NCI-H2107 (cell line): ENCODE data around the gene EPB41L4B.
"Not testable (repeated sequence)": the region's sequence is repeated elsewhere in the genome, so short reads cannot be mapped to it uniquely, and the experiment has no call there.

Experiments used
- DNase-seq: peaks from one replicate; lab custom pipeline; 2025; lab: John Stamatoyannopoulos, UW

The EPB41L4B gene

DNA sequence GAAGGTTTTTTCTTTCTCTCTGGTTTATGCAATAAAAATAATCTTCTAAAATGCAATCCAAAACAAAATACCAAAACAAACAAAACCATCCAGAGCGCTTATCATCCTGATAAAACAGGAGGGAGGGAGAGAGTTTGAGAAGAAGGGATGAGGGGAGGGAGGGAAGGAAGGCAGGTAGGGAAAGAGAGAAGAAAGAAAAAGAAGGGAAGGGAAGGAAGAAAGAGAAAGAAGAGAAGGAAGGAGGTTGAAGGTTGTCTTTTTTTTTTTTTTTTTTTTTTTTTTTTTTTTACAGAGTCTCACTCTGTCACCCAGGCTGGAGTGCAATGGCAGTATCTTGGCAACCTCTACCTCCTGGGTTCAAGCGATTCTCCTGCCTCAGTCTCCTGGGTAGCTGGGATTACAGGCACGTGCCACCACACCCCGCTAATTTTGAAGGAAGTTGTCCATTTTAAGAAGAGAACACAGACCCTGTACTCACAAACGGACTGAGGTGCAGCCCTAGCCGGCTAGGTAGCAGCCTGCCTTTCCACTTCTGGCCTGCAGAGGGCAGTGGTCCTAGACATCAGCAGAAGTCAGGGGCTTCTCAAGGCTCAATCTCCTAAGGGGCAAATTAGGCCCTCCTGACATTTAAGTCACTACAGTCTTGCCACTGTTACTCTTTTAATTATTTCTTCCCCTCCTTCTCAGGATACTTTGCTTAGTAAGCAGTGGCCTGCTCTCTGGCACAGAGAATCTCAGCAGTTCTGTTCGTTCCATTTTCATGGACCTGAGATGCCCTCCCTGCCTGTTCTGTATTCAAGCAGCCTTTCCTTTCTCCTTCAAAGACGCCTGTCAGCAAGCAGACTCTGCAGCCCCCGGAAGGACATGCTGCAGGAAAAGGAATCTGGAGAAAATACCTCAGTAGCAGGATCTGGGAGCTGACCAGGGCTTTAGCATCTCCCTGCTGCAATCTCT lies 76.4 kb downstream of the EPB41L4B start:
- no peak for DNase-seq

DNA sequence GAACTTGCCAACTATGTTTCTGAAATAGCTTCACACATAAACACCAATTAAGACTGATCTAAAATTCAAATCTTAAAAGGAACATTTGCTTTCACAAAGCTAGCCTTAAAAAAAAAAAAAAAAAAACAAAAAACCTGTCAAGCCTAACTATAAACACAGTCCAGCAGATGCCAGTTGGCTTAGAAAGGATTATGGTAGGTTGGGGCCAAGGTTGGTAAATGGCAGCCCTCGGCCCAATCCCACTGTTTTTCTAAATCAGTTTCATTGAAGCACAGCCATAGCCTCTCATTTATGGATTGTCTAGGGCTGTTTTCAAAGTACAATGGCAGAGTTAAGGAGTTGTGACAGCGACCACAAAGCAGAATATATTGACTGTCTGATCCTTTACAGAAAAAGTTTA lies 78.1 kb downstream of the EPB41L4B start:
- no peak for DNase-seq

DNA sequence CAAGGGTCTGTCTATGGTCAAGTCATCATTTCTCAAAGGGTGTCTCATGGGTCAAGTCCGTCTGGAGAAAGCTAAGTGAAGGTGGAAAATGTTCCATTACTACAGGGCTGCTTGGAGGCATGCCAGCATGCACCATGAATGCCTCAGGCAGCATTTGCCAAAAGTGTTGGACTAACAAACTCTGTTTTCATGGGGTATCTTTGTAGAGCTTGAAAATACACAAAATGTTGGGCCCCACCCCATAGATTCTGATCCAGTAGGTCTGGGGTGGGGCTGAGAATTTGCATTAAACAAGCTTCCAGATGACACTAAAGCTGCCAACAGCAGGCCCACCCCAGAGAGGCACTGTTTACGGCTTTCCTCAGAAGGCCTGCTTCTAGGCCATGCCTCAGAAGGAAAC lies 78.8 kb downstream of the EPB41L4B start:
- no peak for DNase-seq

DNA sequence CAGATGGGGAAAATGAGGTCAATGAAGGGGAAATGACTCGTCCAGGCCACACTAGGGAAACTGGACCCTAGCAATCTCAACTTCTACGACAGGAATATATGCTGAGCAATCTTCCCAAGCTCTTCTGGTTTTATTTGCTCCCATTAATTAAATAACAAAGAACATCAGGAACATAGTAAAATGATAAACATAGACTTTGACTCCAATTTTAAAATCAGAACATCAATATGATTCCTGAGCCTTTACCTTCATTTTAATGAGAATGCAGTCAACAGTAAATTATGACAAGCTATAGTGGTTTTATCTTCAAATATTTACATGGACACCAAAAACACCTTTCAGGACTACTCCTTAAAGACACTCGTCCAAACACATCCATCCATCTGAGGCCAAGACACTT lies 79.7 kb downstream of the EPB41L4B start:
- no peak for DNase-seq

DNA sequence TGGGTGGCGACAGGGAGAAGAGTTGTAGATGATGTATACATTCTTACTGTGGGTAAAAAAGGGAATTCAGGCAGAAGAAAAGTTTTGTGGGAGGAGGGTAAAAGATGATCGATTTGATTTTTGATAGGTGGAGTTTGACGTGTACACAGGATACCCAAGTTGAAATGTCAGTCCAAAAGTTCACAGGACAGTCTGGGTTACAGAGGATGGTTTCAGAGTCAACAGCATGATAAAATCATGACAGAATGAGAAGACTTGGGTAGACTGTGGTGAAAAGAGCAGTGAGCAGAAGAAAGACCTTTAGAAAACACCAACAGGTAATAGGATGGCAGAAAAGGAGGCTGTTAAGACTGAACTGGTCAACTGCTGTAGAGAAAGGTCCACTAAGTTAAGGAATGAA lies 81.6 kb downstream of the EPB41L4B start:
- no peak for DNase-seq

DNA sequence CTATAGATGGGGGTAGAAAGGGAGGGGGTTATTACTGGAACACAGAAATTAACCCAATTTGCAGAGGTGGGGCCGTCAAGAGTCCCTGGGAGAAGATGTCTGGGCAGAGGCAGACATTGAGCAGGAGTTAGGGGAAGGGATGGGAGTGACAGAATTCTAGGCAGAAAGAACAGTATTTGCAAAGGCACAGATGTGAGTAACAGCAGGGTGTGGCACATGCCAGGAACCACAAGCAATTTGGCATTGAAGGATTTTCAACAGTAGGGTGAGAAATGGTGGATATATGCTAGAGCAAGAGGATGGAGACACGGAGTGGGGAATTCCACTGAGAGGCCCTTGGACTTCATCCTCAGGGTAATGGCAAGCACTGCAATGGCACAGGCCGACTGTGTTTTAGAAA lies 82.2 kb downstream of the EPB41L4B start:
- no peak for DNase-seq

DNA sequence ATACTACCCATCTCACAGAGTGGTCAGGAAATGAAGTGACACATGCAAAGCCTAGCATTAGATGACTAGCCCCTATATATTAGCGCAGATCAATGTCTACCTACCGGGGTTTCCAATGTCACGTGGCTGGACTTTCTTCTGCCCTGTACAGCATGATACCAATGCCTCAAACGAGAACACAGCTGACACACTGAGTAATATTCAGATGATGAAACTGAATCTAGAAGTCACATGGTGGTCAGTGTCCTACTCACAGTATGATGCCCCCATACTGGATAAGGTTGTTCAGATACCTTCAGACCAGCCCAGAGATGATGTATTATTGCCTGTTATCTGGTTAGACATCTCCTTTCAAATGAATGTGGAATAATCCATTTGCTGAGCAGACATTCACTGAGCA lies 82.7 kb downstream of the EPB41L4B start:
- no peak for DNase-seq

DNA sequence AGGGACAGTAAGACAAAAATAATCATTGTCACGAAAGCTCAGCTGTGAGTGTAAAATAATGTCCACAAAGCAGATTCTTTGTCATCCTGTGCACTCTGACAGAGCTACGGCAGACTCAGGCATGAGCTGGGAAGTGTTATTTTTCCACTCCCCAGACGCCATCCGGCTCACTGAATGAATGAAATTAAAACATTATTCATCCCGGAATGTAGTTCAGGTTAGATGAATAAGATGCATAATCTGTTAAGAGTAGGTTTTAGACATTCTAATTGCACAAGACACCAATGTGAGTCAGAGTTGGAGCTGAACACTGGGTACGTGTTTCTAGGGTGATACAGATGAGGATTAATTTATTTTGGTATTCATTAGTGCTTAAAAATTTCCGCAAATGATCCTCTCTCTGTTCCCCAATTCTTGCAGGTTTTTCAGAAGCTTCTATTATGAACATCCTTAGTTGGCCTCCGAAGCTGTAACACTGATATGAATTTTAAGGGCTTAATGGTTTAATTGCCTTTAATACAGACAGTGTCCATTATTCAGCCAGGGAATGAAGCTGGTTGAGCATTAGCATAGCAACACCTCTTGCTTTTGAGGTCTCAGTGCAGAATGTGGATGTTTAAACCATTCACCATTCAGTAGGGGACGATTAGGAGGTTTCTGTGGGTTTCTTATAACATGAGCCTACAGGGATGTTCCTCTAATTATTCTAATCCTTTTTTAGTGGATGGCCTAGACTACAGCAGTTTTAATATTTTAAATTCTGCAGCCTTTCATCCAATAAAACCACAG lies 88.2 kb downstream of the EPB41L4B start:
- DNase-seq: no peak

DNA sequence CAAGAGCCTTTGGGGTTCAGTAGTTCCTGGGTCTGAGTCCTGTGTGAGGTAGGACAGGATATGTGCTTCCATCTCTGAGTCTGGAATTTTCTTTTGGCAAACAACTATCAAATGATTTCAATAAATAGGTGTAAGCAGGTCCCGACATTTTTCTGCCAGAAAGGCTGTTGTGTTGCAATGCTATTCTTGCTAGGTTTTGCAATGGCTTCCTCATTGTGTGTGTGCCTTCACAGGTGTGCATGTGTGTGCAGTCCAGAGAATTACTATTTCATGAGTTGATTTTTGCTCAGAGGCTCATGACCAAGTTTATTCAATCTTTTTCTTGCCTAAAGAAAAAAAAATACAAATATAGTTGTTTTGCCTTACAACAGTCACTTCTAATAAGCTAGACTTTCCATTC lies 89.3 kb downstream of the EPB41L4B start:
- no peak for DNase-seq

DNA sequence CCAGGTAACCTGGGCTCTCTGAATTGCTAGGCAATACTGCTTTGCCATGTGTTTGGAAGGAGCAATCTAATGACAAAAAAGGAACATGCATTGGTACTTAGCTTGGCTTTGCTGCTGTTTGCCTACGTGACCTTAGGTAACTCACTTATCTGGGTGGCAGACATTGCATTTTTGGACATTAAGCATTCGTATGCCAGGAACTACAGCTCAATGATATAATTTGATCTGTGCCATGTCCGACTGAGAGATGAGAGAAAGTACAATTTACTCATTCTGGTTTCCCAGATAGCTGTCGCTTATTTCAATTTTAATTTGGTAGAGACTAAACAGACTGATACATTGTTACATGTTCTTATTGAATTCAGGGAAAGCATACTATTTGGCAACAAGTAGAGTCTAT lies 90.6 kb downstream of the EPB41L4B start:
- no peak for DNase-seq

DNA sequence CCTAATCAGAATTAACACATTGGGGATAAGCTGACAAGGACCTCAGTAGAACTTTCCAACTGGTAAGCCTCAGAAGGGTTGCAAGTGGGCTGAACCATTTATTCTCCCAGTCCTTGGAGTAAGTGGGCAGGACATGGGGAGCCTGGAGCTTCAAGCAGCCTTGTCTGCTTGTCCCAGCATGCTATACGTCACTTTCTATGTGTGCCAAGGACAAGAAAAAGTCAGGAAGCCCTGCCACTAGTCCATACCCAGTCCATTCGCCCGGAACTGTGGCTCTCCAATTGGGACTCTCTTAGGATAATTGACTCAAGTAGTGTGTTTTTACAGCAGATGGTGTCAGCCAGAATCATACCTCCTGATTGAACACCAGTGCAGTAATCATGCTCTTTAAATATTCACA lies 91.2 kb downstream of the EPB41L4B start:
- DNase-seq: no peak

DNA sequence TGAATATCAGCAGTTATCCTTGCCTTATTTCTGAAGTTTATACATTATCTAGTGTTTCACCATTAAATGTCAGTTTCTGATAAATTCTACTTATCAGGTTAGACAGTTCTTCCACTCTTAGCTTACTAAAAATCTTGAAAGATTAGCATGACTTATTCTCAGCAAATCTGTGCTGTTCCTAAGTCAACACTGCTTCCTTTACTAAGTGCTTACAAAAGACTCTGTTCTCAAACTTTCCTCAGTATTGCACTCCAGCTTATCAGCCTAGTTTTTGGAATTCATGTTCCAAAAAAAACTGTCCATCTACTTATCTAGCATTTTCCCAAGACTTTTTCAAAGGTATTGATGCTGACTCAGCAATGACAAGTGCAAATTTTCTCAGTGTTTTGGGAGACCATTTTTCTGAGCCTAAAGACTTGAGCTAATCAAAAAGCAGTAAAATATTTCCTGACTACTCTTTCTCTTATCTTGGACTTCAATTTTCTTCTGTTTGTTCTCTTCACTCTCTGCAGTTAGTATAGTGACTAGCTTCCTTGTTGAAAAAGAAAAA lies 92.7 kb downstream of the EPB41L4B start:
- DNase-seq: no peak

DNA sequence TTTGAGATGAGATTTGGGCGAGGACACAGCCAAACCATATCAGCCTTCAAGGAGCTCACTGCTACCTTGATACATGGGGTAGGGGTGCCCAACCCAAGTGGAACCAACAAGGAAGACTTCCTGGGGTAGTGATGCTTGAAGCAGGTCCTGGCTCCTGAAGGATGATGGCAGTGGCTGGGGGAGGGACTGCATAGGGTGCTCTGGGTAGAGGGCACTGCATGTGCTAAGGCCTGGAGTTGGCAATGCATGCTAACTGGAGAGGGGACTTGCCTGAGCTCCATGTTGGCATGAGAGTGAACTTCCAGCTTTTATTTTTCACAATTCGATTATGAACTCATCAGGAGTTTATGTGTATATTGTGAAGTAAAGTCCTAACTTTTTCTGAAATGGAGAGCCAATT lies 95.2 kb downstream of the EPB41L4B start:
- DNase-seq: no peak

DNA sequence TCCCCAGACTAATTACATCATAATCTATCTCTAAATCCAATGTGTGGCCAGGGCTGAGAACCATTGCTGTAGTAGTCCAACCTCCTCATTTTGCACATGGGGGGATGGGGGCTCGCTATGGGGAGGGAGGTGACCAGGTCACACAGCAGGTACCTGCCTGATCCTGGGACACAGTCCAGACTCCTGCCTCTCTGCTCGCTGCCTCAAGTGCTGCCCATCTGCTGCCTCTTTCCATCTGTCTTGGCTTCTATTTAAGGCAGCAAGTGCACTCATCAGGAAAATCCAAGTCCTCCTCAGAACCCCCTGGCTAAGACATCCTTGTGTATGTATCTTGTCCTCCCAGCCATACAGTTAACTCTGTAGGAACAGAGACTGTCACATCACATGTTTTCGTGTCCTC lies 96.1 kb downstream of the EPB41L4B start:
- DNase-seq: no peak

DNA sequence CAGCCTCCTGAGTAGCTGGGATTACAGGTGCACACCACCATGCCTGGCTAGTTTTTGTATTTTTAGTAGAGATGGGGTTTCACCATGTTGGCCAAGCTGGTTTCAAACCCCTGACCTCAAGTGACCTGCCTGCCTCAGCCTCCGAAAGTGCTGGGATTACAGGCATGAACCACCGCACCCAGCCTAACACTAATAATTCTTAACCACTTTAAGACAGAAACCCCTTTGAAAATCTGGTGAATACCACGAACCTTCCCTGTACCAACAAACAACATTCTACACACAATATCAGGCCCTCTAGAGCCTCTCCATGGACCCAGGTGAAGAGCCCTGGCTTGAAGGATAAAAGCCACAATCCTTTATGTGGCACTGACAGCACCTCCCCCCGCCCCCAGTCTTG lies 102.6 kb downstream of the EPB41L4B start:
- not testable (repeated sequence) for DNase-seq

DNA sequence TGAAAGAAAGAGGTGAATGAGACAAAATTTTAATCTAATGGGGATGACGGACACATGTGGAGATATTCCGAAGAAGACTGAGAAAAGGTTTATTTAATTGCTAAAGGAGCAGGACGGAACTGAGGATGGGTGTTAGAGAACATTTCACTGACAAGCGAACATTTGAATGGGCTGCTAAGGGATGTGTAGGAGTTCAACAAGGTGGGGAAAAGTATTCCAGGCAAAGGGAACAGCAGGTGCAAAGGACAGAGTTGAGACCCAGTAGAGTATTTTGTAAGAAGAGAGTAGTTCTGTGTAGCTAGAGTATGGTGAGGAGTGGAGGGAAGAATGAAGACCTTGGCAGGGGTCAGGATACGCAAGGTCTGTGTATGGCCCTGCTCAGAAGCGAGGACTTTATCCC lies 106.4 kb downstream of the EPB41L4B start:
- DNase-seq: no peak

DNA sequence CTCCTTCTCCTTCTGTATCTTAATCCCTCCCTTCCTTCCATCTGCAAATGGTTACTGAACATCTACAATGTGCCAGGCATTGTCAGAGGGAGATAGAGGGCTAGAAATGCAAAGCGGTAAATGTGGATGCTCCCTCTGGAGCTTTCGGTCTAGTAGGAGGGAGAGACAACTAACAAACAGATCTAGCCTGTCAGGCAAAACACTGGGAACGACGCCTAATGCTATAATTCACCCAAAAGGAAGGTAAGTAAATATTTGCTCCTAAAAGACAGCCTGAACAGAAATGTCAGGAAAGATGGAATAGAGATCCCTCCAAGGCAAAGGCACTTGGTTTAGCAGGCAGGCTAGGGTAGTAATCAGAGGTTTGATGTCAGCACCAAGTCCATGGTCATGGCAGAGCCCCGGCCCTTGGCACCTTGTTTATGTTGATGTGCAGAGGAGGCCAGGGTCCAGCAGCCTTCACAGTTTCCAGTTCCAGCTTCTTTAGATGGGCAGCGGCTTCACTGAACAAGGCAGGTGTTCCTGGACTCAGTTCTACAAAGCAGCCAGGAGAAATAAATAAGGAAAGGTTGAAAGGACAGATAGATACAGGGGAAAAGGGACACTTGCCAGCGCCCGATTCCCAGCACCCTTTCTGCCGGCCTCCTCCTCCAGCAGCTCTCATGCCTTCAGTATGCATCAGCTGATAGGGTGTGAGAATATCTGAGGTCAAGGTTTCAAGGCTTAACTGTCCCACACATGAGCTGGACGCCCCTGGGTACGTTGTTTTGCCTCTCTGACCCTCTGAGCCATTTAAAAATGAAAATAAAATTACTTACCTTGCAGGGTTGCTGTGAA lies 107.4 kb downstream of the EPB41L4B start:
- no peak for DNase-seq

DNA sequence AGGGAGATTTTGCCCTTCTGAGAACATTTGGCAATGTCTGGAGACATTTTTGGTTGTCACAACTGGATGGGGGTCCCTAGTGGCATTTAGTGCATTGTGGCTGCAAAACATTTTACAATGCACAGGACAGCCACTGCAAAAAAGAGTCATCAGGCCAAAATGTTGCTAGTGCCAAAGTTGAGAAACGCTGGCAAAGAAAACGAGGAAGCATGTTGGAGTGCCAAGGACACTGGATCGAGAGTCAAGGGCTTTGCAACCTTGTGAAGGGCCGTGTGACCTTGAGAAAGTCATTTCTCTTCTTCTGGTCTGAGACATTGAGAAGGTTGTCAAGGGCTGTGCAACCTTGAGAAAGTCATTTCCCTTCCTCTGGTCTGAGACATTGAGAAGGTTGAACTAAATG lies 108.1 kb downstream of the EPB41L4B start:
- no peak for DNase-seq

DNA sequence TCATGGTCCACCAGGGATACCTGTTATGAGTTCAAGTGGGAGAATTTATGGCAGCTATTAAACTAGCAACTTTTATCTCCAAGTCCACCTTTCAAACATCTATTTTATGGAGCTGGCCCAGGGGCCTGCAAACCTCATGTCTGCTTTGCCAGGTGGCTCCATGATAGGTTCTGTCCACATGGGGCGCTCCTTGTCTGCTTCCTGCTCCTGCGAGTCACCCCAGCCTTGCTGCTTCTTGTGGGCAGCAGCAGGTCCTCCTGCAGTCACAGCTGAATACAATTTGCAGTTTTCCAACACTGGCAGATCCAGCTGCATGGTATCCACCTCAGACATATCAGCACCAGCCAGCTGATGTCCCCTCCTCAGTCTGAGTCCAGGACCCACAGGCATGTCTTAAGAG lies 114.2 kb downstream of the EPB41L4B start:
- no peak for DNase-seq

DNA sequence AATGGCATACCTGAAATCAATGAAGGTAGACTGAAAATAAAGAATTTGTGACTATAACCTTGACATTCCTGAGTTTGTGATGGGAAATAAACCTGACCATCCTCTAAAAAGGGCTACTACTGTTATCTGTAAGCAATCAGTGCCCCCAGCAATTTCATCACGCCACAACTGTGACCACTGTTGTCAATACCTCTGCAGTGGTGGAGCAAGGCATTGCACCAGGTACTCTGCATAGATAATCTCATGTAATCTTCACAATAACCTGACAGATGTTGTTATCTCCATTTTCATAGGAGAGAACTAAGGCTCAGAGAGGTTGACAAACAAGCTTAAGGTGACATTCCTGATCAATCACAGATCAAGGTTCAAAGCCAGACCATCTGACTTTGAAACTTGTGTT lies 115.3 kb downstream of the EPB41L4B start:
- DNase-seq: no peak

DNA sequence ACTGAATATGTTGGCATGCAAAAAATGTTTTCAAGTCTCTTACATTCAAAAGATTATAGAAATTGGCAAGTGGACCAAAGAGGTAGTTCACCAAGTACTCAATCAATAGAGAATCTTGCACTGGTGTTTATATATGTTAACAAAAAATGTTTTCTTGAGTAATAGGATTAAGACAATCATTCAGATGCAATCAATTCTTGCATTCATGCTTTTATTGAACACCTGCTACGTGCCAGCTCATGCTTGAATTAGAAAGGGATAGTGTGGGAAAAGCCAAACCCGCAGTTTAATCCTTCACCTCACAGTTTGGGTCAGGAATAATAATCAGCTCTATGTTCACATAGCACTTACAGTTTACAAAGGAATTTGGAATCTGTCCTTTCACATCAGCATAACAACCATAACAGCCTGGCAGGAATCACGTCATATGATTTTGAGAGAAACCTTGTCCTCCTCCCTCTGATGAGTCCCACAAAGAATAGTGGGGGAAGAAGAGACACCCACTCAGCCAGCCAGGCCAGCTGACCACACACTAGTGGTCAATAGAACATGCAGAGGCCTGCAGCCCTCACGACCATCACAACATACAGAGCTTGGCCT lies 117.0 kb downstream of the EPB41L4B start:
- DNase-seq: no peak

DNA sequence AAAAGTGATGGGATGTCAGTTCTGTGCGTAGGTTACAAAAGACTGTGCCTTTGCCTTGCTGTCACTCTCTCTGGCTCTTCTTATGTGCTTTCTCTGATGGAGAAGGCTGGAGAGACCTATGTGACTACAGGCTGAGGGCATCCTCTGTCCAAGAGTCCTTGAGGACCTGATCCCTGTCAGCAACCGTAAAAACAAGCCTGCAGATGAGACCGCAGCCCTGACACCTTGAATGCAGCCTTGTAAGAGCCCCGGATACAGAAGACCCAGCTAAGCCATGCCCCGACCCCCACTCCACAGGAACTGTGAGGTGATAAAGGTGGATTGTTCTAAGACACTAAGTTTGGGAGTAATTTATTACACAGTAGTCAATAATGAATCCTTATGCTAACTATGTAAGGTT lies 121.2 kb downstream of the EPB41L4B start:
- no peak for DNase-seq
